HG03575 (cell line): ENCODE data around the gene RAD23A.
"Not testable (repeated sequence)": the region's sequence is repeated elsewhere in the genome, so short reads cannot be mapped to it uniquely, and the experiment has no call there.

Source experiments
- ATAC-seq: cut with Tn5 transposase; IDR thresholded peaks from one replicate; pipeline ENCODE4 v1.9.1; 2021; ENCODE audit not compliant: unreplicated experiment, insufficient number of reproducible peaks, low FRiP score; ENCODE audit errors: extremely low read depth

The RAD23A gene

DNA sequence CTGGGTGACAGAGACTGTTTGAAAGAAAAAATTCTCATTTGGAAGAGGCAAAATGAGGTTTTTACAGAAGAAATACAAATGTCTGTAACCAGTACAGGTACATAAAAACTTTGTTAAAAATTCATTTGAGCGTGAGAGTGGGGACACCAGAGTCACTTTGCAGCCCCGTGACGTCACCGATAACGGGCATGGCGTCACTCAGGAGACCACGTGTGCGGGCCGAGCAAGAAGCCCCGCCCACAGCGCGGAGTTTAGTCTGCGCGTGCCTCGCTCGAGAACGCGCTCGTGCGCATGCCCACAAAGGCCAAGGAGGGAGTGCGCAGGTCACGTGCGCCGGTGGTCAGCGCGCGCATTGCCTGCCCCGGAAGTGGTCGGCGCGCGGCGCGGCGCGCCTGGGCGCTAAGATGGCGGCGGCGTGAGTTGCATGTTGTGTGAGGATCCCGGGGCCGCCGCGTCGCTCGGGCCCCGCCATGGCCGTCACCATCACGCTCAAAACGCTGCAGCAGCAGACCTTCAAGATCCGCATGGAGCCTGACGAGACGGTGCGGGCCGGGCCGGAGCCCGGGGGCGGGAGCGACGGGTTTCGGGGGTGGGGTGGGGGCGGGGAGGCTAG lies at the start of gene RAD23A:
TSS of gene RAD23A (plus strand) at position 384 of the 613 bp plus-strand sequence. CDS start at position 471, 87 bp downstream.
- peak; percentile 36 for ATAC-seq

DNA sequence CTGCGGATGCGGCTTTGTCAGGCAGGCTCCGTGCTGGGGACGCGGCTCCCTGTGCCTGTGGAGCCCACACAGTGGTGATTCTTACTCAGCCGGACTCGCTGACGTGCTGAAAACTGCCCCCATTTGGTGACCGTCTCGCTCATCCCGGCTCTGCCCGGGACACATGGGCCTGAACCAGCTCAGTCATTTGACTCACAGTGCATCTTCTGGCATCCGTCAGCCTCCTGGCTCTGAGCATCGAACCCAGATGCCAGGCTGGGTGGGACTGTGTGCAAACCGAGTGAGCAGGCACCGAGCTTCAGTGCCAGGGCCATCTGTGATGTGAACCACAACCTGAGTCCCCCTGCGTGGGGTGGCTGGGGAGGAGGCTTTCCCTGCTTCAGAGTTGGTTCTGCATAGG lies 49.2 kb upstream of the RAD23A start:
- ATAC-seq = no peak

- ATAC-seq = no peak
Measured at GRCh38 chr19:12899891-12900518, 45.7 kb upstream of the RAD23A start.

- ATAC-seq = no peak
Measured at GRCh38 chr19:12907166-12907565, 38.5 kb upstream of the RAD23A start.

- ATAC-seq = no peak
Measured at GRCh38 chr19:12912571-12912970, 33.1 kb upstream of the RAD23A start.

GRCh38 chr19:12913011-12913561 lies 32.6 kb upstream of the RAD23A start:
- ATAC-seq = no peak

GRCh38 chr19:12913851-12914690 lies 31.6 kb upstream of the RAD23A start:
- no peak for ATAC-seq

DNA sequence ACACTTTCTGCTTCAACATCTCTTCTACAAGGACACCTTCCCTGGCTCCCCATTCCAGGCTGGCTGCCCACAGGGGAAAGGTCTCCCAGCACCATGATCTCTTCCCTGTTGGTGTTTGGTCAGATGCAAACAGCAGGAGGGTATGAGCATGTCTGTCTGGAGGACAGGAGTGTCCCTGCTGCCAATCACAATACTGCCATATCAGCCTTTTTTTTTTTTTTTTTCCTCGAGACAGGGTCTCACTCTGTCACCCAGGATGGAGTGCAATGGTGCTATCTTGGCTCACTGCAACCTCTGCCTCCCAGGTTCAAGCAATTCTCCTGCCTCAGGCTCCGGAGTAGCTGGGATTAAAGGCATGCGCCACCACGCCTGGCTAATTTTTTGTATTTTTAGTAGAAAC lies 29.8 kb upstream of the RAD23A start:
- not testable (repeated sequence) for ATAC-seq

DNA sequence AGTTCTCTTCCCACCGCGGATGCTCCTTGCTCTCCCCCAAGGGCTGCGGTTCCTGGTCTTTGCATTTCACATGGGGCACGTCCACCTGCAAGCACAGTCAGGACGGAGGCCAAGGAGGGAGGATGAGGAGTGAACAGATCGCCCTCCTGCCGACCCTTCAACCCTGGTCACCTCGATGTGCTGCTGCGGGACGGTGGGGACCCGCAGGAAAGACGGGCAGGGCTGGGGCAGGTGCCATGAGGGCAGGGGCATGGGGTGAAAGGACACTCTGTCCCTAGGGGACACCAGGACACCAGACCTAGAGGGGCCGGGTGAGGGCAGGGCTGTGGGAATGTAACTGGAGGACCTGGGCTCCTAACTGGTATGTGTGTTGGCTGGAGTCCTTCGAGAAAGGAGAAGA lies 27.4 kb upstream of the RAD23A start:
- ATAC-seq = no peak

GRCh38 chr19:12921047-12921446 lies 24.6 kb upstream of the RAD23A start:
- ATAC-seq = no peak

GRCh38 chr19:12922959-12923358 lies 22.7 kb upstream of the RAD23A start:
- no peak for ATAC-seq

- ATAC-seq = no peak
Measured at GRCh38 chr19:12924621-12925310, 20.9 kb upstream of the RAD23A start.

DNA sequence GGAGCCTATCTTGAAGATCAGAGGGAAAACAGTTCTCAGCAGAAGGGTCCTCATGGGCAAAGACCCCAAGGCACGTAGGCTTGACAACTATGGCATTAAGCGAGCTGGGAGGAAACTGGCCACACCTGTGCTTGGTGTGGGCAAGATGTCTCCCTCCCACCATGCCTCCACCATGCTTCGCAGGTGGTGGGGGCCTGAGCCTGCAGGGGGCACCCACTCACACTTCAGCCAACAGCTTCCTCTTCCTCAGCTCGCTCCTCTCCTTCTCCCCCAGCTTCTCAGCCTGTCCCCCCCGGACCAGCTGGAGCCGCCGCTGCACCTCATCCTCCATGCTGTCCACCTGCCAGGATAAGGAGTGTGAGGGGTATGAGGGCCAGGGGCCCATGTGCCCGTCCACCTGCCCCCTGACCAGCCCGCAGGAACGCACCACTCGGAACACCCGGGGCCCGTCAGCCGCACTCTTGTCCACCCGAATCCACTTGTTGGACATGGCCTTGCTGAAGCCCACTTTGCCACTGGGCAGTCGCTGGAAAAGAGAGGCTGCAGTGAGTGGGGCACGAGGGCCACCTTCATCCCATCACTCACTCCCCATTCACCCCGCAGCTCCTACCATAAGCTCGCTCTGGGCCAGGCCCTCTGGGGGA lies 15.5 kb upstream of the RAD23A start:
- ATAC-seq = no peak

GRCh38 chr19:12932392-12933286 lies 13.0 kb upstream of the RAD23A start:
- no peak for ATAC-seq

- ATAC-seq = no peak
Measured at GRCh38 chr19:12933287-12934072, 12.2 kb upstream of the RAD23A start, which contains the start of gene FARSA. Gene FARSA (minus strand): TSS chr19:12933711. CDS start chr19:12933696, 15 bp downstream.

DNA sequence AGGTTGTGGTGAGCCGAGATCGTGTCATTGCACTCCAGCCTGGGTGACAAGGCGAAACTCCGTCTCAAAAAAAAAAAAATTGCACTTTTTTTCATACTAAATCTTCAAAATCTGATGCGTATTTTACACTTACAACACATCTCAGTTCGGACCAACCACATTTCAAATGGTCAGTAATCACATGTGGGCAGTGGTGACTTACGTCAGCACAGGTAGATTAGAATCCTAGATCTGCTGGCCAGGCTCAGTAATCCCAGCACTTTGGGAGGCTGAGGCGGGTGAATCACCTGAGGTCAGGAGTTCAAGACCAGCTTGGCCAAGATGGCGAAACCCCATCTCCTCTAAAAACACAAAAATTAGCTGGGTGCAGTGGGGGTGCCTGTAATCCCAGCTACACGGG lies 10.6 kb upstream of the RAD23A start:
- ATAC-seq = no peak

DNA sequence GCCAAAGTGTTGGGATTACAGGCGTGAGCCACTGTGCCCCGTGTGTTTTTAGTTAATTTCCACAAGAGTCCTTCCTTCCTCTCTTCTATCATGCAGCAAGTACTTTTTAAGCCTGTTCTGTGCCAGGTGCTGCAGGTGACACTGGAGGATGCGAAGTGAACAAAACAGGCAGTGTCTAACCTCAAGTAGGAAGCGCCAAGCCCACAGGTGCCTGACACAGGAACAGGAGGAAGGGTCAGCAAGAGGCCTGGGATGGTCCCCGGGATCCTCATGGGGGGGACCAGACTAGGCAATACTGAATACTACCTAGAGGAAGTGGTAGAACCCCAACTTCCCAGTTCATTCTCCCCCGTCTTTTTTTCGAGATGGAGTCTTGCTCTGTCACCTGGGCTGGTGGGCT lies 9.1 kb upstream of the RAD23A start:
- ATAC-seq = no peak
